Hindlimb muscle (tissue), 1 donor: Measurements from ENCODE around the gene ZSCAN1. TPM values are rescaled to one million over a fixed set of nuclear protein-coding genes. Genes with fewer than 3 reads are reported as not detected.

Source experiments
- DNase-seq: peaks from one replicate; pipeline ENCODE4 v3.0.0-alpha.2; 2013
- polyA plus RNA-seq: library from polyadenylated mRNA; unstranded; fragments of 120-200 nt; gene quantifications from one replicate; pipeline ENCODE4 v1.2.1, GENCODE V29; 2013; ENCODE audit not compliant: insufficient read length

Gene ZSCAN1
- polyA plus RNA-seq, 1 donor, result 1.6 TPM

- DNase-seq, result no peak
Measured at GRCh38 chr19:58040751-58041525, 7.1 kb downstream of the ZSCAN1 start.

- DNase-seq, result no peak
Measured at GRCh38 chr19:58042495-58043340, 8.9 kb downstream of the ZSCAN1 start.

GRCh38 chr19:58044391-58044790 is 10.6 kb downstream of the ZSCAN1 start:
- DNase-seq, result no peak

GRCh38 chr19:58044886-58045285 is 11.1 kb downstream of the ZSCAN1 start:
- no peak for DNase-seq

- no peak for DNase-seq
Measured at GRCh38 chr19:58045411-58046050, 11.7 kb downstream of the ZSCAN1 start.

- DNase-seq, result no peak
Measured at GRCh38 chr19:58046856-58047255, 13.0 kb downstream of the ZSCAN1 start.

- no peak for DNase-seq
Measured at GRCh38 chr19:58047672-58048071, 13.8 kb downstream of the ZSCAN1 start.

GRCh38 chr19:58052256-58052655 is 18.4 kb downstream of the ZSCAN1 start:
- no peak for DNase-seq

GRCh38 chr19:58053480-58054156 is 19.8 kb downstream of the ZSCAN1 start:
- DNase-seq, result no peak

- DNase-seq, result peak; percentile 56
Measured at GRCh38 chr19:58054901-58055874, 21.4 kb downstream of the ZSCAN1 start.

- no peak for DNase-seq
Measured at GRCh38 chr19:58056261-58056660, 22.4 kb downstream of the ZSCAN1 start.

- no peak for DNase-seq
Measured at GRCh38 chr19:58056861-58057260, 23.0 kb downstream of the ZSCAN1 start.

GRCh38 chr19:58058467-58058866 is 24.6 kb downstream of the ZSCAN1 start:
- DNase-seq, result no peak

- DNase-seq, result peak; percentile 93
Measured at GRCh38 chr19:58059003-58059670, 25.3 kb downstream of the ZSCAN1 start, which contains the start of gene ZNF135. Gene ZNF135 (plus strand): TSS chr19:58059282. CDS start chr19:58060003, 721 bp downstream.

GRCh38 chr19:58059671-58060078 is 25.9 kb downstream of the ZSCAN1 start:
- DNase-seq, result no peak

GRCh38 chr19:58060231-58060630 is 26.4 kb downstream of the ZSCAN1 start:
- no peak for DNase-seq

- no peak for DNase-seq
Measured at GRCh38 chr19:58063712-58064111, 29.9 kb downstream of the ZSCAN1 start.

GRCh38 chr19:58067240-58067912 is 33.6 kb downstream of the ZSCAN1 start:
- no peak for DNase-seq

GRCh38 chr19:58079792-58080191 is 46.0 kb downstream of the ZSCAN1 start:
- no peak for DNase-seq

GRCh38 chr19:58083021-58083420 is 49.2 kb downstream of the ZSCAN1 start:
- no peak for DNase-seq
